Sigmoid colon (tissue), 7 donors: ENCODE results near the gene PLCH1. TPM values are rescaled to one million over a fixed set of nuclear protein-coding genes. Genes with fewer than 3 reads are reported as not detected.

Experiments
- DNase-seq: peaks from one replicate; pipeline ENCODE4 v3.0.0-alpha.2; 2019
- H3K27ac ChIP-seq, 4 donors: fragments of 200-600 bp; sonication (generic); one replicate each; pipeline ENCODE4 v1.5.1; 2016 to 2019; ENCODE audit warnings: mild to moderate bottlenecking in 1 of 4
- H3K27me3 ChIP-seq, 3 donors: fragments of 200-600 bp; sonication (generic); one replicate each; pipeline ENCODE4 v1.5.1; 2019; ENCODE audit warnings: mild to moderate bottlenecking in 1 of 3
- H3K36me3 ChIP-seq, 4 donors: fragments of 200-600 bp; sonication (generic); one replicate each; pipeline ENCODE4 v1.5.1; 2016 to 2019
- H3K4me1 ChIP-seq, 4 donors: fragments of 200-600 bp; sonication (generic); one replicate each; pipeline ENCODE4 v1.5.1; 2017 to 2019
- H3K4me3 ChIP-seq, 4 donors: fragments of 200-600 bp; sonication (generic); one replicate each; pipeline ENCODE4 v1.5.1; 2017 to 2019; ENCODE audit warnings: mild to moderate bottlenecking in 2 of 4, moderate library complexity in 1 of 4
- H3K9me3 ChIP-seq, 4 donors: fragments of 200-600 bp in 3 of 4; sonication (generic) in 3 of 4; one replicate each; pipeline versions ENCODE4 v1.5.1 to v1.6.1; 2013 to 2019
- CTCF ChIP-seq, 4 experiments: fragments of 450-650 bp in 3 of 4; fragments of 200-600 bp in 1 of 4; IDR thresholded peaks; one replicate each; pipeline ENCODE4 v1.5.1; 2016 to 2019; ENCODE audit warnings: antibody characterized with exemption in 4 of 4, mild to moderate bottlenecking in 3 of 4, moderate library complexity in 2 of 4
- EP300 ChIP-seq, 4 donors: sonication (generic); formaldehyde crosslinking; IDR thresholded peaks; one replicate each; pipeline ENCODE4 v1.6.1; 2017; ENCODE audit warnings: antibody characterized with exemption in 4 of 4
- POLR2A ChIP-seq, 2 donors: fragments of 450-650 bp; IDR thresholded peaks; one replicate each; pipeline ENCODE4 v1.6.1; 2016; ENCODE audit warnings: antibody characterized with exemption in 2 of 2, mild to moderate bottlenecking in 2 of 2, moderate library complexity in 2 of 2
- POLR2AphosphoS5 ChIP-seq, 4 donors: sonication (generic); formaldehyde crosslinking; IDR thresholded peaks; one replicate each; pipeline ENCODE4 v1.6.1; 2017; ENCODE audit warnings: antibody characterized with exemption in 4 of 4
- WGBS, 2 donors: extraction: QIAGEN DNeasy Blood & Tissue Kit; methylation state at CpG; one replicate each; pipeline ENCODE4 v1.1.7; 2013; 5-methylcytosine and 5-hydroxymethylcytosine counted together
- intact Hi-C: fragments of 100-400 bp; cut with DNase I; formaldehyde crosslinking; loops from one replicate; pipeline ENCODE4 v1.15.1; 2023
- polyA plus RNA-seq, 3 donors: library from polyadenylated mRNA; stranded (reverse); fragments of 200-250 nt; gene quantifications; one replicate each; pipeline ENCODE4 v1.2.3, GENCODE V29; 2013
- total RNA-seq, 4 donors: library from RNA; depleted of rRNA; stranded (reverse); fragments of >200 nt; gene quantifications; one replicate each; pipeline ENCODE4 v1.1.0, GENCODE V29; 2016
- donor health status: healthy with polysubstance abuse.
- donor health status: Bipolar disorder and iron deficiency.
- donor health status: healthy.

The PLCH1 gene
- total and polyA plus RNA-seq, 7 donors, result 0.36 to 1.9 (median 0.83) TPM

GRCh38 chr3:155435821-155436220 lies 309.1 kb downstream of the PLCH1 start:
- DNase-seq, result no peak
- Histone ChIP-seq H3K27me3 (no peaks in the 10 kb centered on the region), H3K27ac (no peak overlapping the region), H3K4me1 (no peaks in the 10 kb centered on the region), H3K36me3 (no peaks in the 10 kb centered on the region), H3K4me3 (no peak overlapping the region), H3K9me3 (no peaks in the 10 kb centered on the region)
- TF ChIP-seq EP300 (IDR thresholded peaks at IDR 0.05) (no peak), CTCF (IDR thresholded peaks at IDR 0.05) (no peak), POLR2A (IDR thresholded peaks at IDR 0.05) (no peak), POLR2AphosphoS5 (IDR thresholded peaks at IDR 0.05) (no peak)
- intact Hi-C loops, result no loop called here

DNA sequence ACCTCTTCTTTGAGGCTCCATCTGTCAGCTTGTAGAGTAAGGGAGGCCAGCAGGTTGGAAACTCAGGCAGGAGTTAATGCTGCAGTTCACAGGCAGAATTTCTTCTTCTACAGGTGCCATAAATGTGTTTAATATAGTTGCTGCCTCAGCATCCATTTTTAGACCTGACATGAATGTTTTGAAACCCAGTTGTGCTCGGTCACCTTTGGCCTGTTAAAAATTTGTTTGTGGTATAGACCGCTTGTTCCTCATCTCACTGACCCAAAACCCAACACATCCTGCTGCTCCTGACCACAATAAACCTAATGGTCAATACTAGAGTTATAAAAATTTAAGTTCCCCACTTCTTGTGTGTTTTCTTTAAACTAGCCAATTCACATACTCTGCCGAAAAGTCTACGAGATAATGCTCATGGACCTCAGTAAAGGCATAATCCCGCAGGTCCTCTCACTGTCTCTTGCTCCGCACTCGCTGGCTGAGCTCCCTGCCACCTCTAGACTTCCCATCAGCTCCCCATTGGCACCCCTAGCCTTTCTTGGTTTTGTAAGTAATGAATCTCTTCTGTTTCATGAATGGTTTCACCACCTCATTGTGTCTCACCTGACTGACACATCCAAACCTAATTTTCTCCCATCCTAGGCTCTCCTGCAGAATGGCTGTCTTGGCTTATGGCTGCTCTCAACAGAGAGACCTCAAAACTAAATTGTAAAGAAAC lies 312.9 kb downstream of the PLCH1 start:
- H3K27ac ChIP-seq, result no peak overlapping the region
- H3K9me3 ChIP-seq, result peaks cover 0 to 8% (median 3%) of the 10 kb centered on the region in 4 donors
- no peak for TF ChIP-seq POLR2A (IDR thresholded peaks at IDR 0.05)
- TF ChIP-seq POLR2AphosphoS5 (IDR thresholded peaks at IDR 0.05), result no peak
- H3K4me3 ChIP-seq, result no peak overlapping the region
- 75 to 80% methylated on average over 7 of the region's 7 CpGs for WGBS, 2 donors
- no peaks in the 10 kb centered on the region for H3K36me3 ChIP-seq
- H3K4me1 ChIP-seq, result no peaks in the 10 kb centered on the region
- no peaks in the 10 kb centered on the region for H3K27me3 ChIP-seq
- intact Hi-C loops, result no loop called here
- no peak for DNase-seq

- DNase-seq, result no peak
- Histone ChIP-seq H3K4me1 (no peaks in the 10 kb centered on the region), H3K27ac (no peak overlapping the region), H3K4me3 (no peak overlapping the region), H3K9me3 (peaks cover 0 to 11% (median 3%) of the 10 kb centered on the region in 4 donors), H3K27me3 (no peaks in the 10 kb centered on the region), H3K36me3 (no peaks in the 10 kb centered on the region)
- intact Hi-C loops, result no loop called here
- TF ChIP-seq EP300 (IDR thresholded peaks at IDR 0.05), result no peak
- no peak for TF ChIP-seq POLR2A (IDR thresholded peaks at IDR 0.05)
- no peak for TF ChIP-seq CTCF (IDR thresholded peaks at IDR 0.05)
- no peak for TF ChIP-seq POLR2AphosphoS5 (IDR thresholded peaks at IDR 0.05)
- WGBS, 2 donors, result 86 to 87% methylated on average over 4 of the region's 4 CpGs
These were observed 316.3 kb downstream of the PLCH1 start for GRCh38 chr3:155428563-155428962.

- Histone ChIP-seq H3K27ac (no peak overlapping the region), H3K27me3 (no peaks in the 10 kb centered on the region), H3K4me3 (no peak overlapping the region), H3K36me3 (no peaks in the 10 kb centered on the region), H3K4me1 (no peaks in the 10 kb centered on the region), H3K9me3 (peaks cover 0 to 11% (median 3%) of the 10 kb centered on the region in 4 donors)
- intact Hi-C loops, result no loop called here
- TF ChIP-seq CTCF (IDR thresholded peaks at IDR 0.05) (no peak), EP300 (IDR thresholded peaks at IDR 0.05) (no peak), POLR2AphosphoS5 (IDR thresholded peaks at IDR 0.05) (no peak), POLR2A (IDR thresholded peaks at IDR 0.05) (no peak)
- DNase-seq, result no peak
- 88 to 92% methylated on average over 3 of the region's 3 CpGs for WGBS, 2 donors
These were observed 318.2 kb downstream of the PLCH1 start for GRCh38 chr3:155426524-155427230.

DNA sequence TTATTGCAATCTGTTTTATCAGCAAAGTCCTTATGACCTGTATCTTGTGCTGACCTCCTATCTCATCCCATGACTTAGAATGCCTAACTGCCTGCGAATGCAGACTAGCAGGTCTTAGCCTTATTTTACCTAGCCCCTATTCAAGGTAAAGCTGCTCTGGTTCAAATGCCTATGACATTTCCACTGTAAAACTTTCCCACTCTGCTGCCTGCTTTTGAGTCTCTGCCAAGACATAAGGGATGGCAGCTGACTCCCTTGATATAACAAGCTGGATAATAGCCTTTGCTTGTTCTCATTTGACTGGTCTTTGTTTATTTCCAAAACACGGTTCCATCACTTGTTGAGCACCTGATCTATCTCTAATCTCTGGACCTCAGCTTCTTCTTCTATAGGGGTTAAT lies 319.5 kb downstream of the PLCH1 start:
- TF ChIP-seq EP300 (IDR thresholded peaks at IDR 0.05), result no peak
- TF ChIP-seq POLR2A (IDR thresholded peaks at IDR 0.05), result no peak
- TF ChIP-seq CTCF (IDR thresholded peaks at IDR 0.05), result no peak
- no peak for TF ChIP-seq POLR2AphosphoS5 (IDR thresholded peaks at IDR 0.05)
- intact Hi-C loops, result no loop called here
- H3K4me1 ChIP-seq, result no peaks in the 10 kb centered on the region

More for the DNA sequence above, 319.5 kb downstream of the PLCH1 start:
- no peak for DNase-seq
- H3K27ac ChIP-seq, result no peak overlapping the region
- peaks cover 0 to 11% (median 3%) of the 10 kb centered on the region in 4 donors for H3K9me3 ChIP-seq
- no peaks in the 10 kb centered on the region for H3K27me3 ChIP-seq
- no peaks in the 10 kb centered on the region for H3K36me3 ChIP-seq
- no peak overlapping the region for H3K4me3 ChIP-seq
- 85 to 88% methylated on average over 2 of the region's 2 CpGs for WGBS, 2 donors
